ENCODE data around the gene MYO9B. TPM values are rescaled to one million over a fixed set of nuclear protein-coding genes. Genes with fewer than 3 reads are reported as not detected.

Gene MYO9B
- total and polyA plus RNA-seq, 9 of the 15 experiments (the other 6 are each of a cell fraction or from before 2014, with no cell fraction given): 2.4 to 77.6 (median 23.0) TPM

DNA sequence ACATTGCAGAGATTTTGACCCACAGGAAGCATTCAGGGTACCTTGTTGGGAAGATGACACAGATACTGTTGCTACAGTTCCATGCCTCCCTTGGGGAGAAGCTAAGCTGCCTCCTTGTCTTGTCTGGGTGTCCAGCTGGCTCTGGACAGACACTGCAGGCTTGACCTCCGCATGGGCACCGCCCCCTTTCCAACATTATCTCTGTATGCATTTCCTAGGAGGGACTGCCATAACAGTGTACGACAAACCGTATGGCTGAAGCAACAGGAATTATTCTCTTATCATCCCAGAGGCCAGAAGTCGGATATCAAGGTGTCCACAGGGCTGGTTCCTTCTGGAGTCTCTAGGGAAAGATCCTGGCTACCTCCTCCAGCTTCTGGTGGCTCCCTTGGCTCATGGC lies 72.6 kb downstream of the MYO9B start (continued):
- TF ChIP-seq, protein P1, sequence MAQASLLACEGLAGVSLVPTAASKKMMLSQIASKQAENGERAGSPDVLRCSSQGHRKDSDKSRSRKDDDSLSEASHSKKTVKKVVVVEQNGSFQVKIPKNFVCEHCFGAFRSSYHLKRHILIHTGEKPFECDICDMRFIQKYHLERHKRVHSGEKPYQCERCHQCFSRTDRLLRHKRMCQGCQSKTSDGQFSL (CRISPR knock-in tag; IDR thresholded peaks at IDR 0.05): no peak
- TF ChIP-seq, protein P1 (tag; IDR thresholded peaks at IDR 0.05): no peak
- no peak for TF ChIP-seq TAF7 (tag; IDR thresholded peaks at IDR 0.05)
- TF ChIP-seq, protein P2, sequence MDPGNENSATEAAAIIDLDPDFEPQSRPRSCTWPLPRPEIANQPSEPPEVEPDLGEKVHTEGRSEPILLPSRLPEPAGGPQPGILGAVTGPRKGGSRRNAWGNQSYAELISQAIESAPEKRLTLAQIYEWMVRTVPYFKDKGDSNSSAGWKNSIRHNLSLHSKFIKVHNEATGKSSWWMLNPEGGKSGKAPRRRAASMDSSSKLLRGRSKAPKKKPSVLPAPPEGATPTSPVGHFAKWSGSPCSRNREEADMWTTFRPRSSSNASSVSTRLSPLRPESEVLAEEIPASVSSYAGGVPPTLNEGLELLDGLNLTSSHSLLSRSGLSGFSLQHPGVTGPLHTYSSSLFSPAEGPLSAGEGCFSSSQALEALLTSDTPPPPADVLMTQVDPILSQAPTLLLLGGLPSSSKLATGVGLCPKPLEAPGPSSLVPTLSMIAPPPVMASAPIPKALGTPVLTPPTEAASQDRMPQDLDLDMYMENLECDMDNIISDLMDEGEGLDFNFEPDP (CRISPR knock-in tag; IDR thresholded peaks at IDR 0.05): no peak
- no peak for TF ChIP-seq HCFC1 (IDR thresholded peaks at IDR 0.05; ENCODE audit: low read depth, low read length)
- TF ChIP-seq ADNP (tag; IDR thresholded peaks at IDR 0.05): no peak
- TF ChIP-seq IFI16 (CRISPR knock-in tag; IDR thresholded peaks at IDR 0.05): no peak

DNA sequence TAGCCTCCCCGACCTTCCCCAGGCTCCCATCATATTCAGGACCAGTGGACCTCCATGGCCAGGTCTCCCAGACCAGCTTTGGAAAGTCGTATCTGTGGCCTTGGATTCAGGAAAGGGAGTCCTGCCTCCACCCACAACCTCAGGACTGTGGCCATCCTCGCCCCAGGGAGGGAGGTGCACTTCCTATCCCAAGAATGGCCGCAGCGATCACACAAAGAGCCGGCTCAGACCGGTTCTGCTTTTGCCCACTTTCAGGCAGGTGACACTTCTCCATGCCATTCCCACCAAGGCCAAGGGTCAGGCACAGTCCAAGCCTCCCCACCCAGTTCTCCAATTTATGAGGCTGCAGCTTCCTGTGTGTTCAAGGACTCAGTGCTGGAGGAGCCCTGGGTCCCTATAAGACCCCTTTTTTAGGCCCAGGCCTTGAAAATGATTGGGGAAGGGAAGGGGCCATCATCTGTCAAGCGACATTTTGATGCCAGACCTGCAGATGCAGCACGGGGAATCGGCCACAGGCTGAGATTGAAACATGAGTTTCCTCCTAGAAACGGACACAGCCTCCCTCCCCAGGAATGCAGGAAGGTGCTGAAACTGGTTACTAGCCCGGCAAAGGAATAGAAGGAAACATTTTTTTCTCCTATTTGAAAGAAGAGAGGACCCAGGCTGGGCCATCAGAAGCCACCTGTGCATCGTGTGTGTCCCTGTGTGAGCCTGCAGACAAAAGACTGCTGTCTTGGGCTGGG lies 74.0 kb downstream of the MYO9B start:
- no peak overlapping the region for H2AFZ ChIP-seq (ENCODE audit: low read depth, low read length)
- H3K4me3 ChIP-seq: no peak overlapping the region
- peaks cover 63% of the 10 kb centered on the region; the same call in 2 of the 3 replicates for H3K36me3 ChIP-seq (ENCODE audit: control insufficient read depth, insufficient read depth, low read length)
- WGBS (ENCODE audit: insufficient coverage, low coverage, missing lambda C conversion rate): 94% methylated on average over 12 of the region's 13 CpGs
- H3K4me1 ChIP-seq (replicated peaks in 1 of 2; ENCODE audit: control insufficient read depth in 2 of 2, insufficient read depth in 2 of 2, low read length in 2 of 2): peaks cover 0 to 3% of the 10 kb centered on the region in 2 experiments; a peak in 2 of 5 replicates
- BruUV-seq (replicated peaks): no TSS peak
- ChIA-PET POLR2A (interaction anchor here (1.1 kb wide), 1 partner anchor 11 kb away, joined by 5 read pairs; no protein-coding TSS in a partner anchor), CTCF (ENCODE audit: low intra/inter-chr PET ratio) (no interaction called here)
- H3K79me2 ChIP-seq (ENCODE audit: control insufficient read depth, insufficient read depth, low read length): no peaks in the 10 kb centered on the region
- peak overlapping the region in 1 of 2 experiments; percentile 33; a peak in 1 of 4 replicates for H3K9ac ChIP-seq (ENCODE audit: insufficient read depth in 1 of 2, low read depth in 2 of 2, low read length in 2 of 2)
- no peaks in the 10 kb centered on the region for H3K9me3 ChIP-seq (replicated peaks; ENCODE audit: control insufficient read depth, insufficient read depth, low read depth, low read length)
- no peaks in the 10 kb centered on the region for H4K20me1 ChIP-seq (replicated peaks; ENCODE audit: control insufficient read depth, insufficient read depth, low read length)
- H3K27ac ChIP-seq (ENCODE audit: extremely low read depth, low read depth, low read length): no peak overlapping the region
- ATAC-seq (no peak), DNase-seq (ENCODE audit: extremely low read depth in 1 of 4, low spot score in 3 of 4) (no peak), FAIRE-seq (no peak)
- in situ Hi-C loops (cut with MboI): no loop called here
- intact Hi-C loops (cut with micrococcal nuclease): no loop called here
- no peaks in the 10 kb centered on the region for H3K27me3 ChIP-seq (ENCODE audit: control insufficient read depth in 2 of 2, insufficient read depth in 2 of 2, low read length in 2 of 2)
- no peaks in the 10 kb centered on the region for H3K9me1 ChIP-seq (ENCODE audit: control insufficient read depth, insufficient read depth, low read length)
- H3K4me2 ChIP-seq (ENCODE audit: insufficient read depth, low read length): no peak overlapping the region
- TF ChIP-seq GABPB1 (CRISPR knock-in tag; IDR thresholded peaks at IDR 0.05): no peak
- TF ChIP-seq, protein P3, sequence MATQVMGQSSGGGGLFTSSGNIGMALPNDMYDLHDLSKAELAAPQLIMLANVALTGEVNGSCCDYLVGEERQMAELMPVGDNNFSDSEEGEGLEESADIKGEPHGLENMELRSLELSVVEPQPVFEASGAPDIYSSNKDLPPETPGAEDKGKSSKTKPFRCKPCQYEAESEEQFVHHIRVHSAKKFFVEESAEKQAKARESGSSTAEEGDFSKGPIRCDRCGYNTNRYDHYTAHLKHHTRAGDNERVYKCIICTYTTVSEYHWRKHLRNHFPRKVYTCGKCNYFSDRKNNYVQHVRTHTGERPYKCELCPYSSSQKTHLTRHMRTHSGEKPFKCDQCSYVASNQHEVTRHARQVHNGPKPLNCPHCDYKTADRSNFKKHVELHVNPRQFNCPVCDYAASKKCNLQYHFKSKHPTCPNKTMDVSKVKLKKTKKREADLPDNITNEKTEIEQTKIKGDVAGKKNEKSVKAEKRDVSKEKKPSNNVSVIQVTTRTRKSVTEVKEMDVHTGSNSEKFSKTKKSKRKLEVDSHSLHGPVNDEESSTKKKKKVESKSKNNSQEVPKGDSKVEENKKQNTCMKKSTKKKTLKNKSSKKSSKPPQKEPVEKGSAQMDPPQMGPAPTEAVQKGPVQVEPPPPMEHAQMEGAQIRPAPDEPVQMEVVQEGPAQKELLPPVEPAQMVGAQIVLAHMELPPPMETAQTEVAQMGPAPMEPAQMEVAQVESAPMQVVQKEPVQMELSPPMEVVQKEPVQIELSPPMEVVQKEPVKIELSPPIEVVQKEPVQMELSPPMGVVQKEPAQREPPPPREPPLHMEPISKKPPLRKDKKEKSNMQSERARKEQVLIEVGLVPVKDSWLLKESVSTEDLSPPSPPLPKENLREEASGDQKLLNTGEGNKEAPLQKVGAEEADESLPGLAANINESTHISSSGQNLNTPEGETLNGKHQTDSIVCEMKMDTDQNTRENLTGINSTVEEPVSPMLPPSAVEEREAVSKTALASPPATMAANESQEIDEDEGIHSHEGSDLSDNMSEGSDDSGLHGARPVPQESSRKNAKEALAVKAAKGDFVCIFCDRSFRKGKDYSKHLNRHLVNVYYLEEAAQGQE (IDR thresholded peaks at IDR 0.05; ENCODE audit: borderline replicate concordance): 0 out of 2 replicates have a peak, but pooled peaks have one; percentile 4
- TF ChIP-seq, protein P3 (CRISPR knock-in tag; IDR thresholded peaks at IDR 0.05; ENCODE audit: low read depth): no peak
